Pancreas (tissue), 10 donors: ENCODE data around the gene ASTL. TPM values are rescaled to one million over a fixed set of nuclear protein-coding genes. Genes with fewer than 3 reads are reported as not detected.
A peak's percentile ranks its signal among the peaks of the same experiment; 100 is the strongest.

Experiments used
- ATAC-seq, 4 donors: fragments of 200-7000 bp; cut with Tn5 transposase; one replicate each; pipeline versions ENCODE4 v1.8.0 to v1.9.1; 2020; ENCODE audit warnings: mild to moderate bottlenecking in 4 of 4, moderate library complexity in 4 of 4
- DNase-seq, 6 donors: peaks; one replicate each; pipeline ENCODE4 v3.0.0-alpha.2; 2020
- FAIRE-seq: peaks from 2 replicates; lab custom pipeline; 2012; peaks lifted over from hg19 to GRCh38; lab: Jason Lieb, UNC
- H3K27ac ChIP-seq, 4 donors: fragments of 200-600 bp; sonication (generic); 1 replicate in 3 of 4; 2 replicates in 1 of 4; pipeline versions ENCODE4 v1.5.0 to v1.8.0; 2020
- H3K27me3 ChIP-seq, 4 donors: fragments of 200-600 bp; one replicate each; pipeline ENCODE4 v1.8.0; 2021
- H3K36me3 ChIP-seq, 3 donors: fragments of 200-600 bp; sonication (generic) in 1 of 3; one replicate each; pipeline versions ENCODE4 v1.5.0 to v1.8.0; 2020 to 2021
- H3K4me1 ChIP-seq, 3 donors: fragments of 200-600 bp; one replicate each; pipeline ENCODE4 v1.8.0; 2021
- H3K4me3 ChIP-seq, 4 donors: fragments of 200-600 bp; sonication (generic) in 2 of 4; one replicate each; pipeline versions ENCODE4 v1.5.0 to v1.8.0; 2020 to 2021
- H3K9me3 ChIP-seq, 4 donors: fragments of 200-600 bp; one replicate each; pipeline ENCODE4 v1.8.0; 2021
- CTCF ChIP-seq, 4 donors: fragments of 200-600 bp; sonication (generic) in 3 of 4; IDR thresholded peaks; one replicate each; pipeline versions ENCODE4 v1.5.0 to v1.8.0; 2021; ENCODE audit warnings: antibody characterized with exemption in 4 of 4
- WGBS, 2 donors: extraction: QIAGEN DNeasy Blood & Tissue Kit; methylation state at CpG; one replicate each; pipeline ENCODE4 v1.1.7; 2013; 5-methylcytosine and 5-hydroxymethylcytosine counted together
- intact Hi-C, 3 donors: fragments of 100-400 bp; cut with DNase I; formaldehyde crosslinking; loops; one replicate each; pipeline versions ENCODE4 v1.11.1 to v1.14.2; 2022
- polyA plus RNA-seq, 2 donors: library from polyadenylated mRNA; stranded (reverse); fragments of 200-250 nt; gene quantifications; one replicate each; pipeline ENCODE4 v1.2.3, GENCODE V29; 2013
- total RNA-seq, 6 donors: library from RNA; stranded (reverse); fragmentation: NEBNext Ultra II Directional in 4 of 6; extraction: Animal tissue kit (Norgen Biotek cat#: 25700) in 4 of 6; gene quantifications; one replicate each; pipeline versions ENCODE4 v1.2.1 to v1.2.4, GENCODE V29; 2021 to 2023
- donor health status: healthy with polysubstance abuse.
- donor health status: DM: no; HTN: no; CAD: no; lungs with moderate emphysema.
- donor health status: DM: no; HTN: no; CAD: no.
- donor health status: control.
- donor health status: control.
- donor health status: Bipolar disorder and iron deficiency.
- donor health status: DM: yes; HTN: yes; CAD: no.
- donor health status: DM: no; HTN: no; CAD: no.
- donor health status: DM: no; HTN: no; CAD: no.
- donor health status: DM: yes; HTN: yes; CAD: no.

Gene ASTL
- total and polyA plus RNA-seq, 8 donors = 0.14 TPM; not detected in 7

- H3K4me1 ChIP-seq = no peaks in the 10 kb centered on the region
- no peak overlapping the region for H3K27ac ChIP-seq
- ATAC-seq = no peak
- WGBS, 2 donors = 84 to 88% methylated on average over 14 of the region's 14 CpGs
- H3K36me3 ChIP-seq = no peaks in the 10 kb centered on the region
- H3K9me3 ChIP-seq = no peaks in the 10 kb centered on the region
- intact Hi-C loops = loop anchor here in 1 of 3 donors (10.0 kb wide), 1 partner anchor 110 kb away; no protein-coding TSS in a partner anchor
- no peak for TF ChIP-seq CTCF (IDR thresholded peaks at IDR 0.05)
- DNase-seq = peak in 1 of 6 donors; percentile 12
- no peak overlapping the region for H3K4me3 ChIP-seq
- no peaks in the 10 kb centered on the region for H3K27me3 ChIP-seq
- no peak for FAIRE-seq
Observed at GRCh38 chr2:96124406-96125265, 13.7 kb downstream of the ASTL start.

GRCh38 chr2:96123936-96124335, 14.4 kb downstream of the ASTL start:
- FAIRE-seq = no peak
- 87 to 95% methylated on average over 11 of the region's 11 CpGs for WGBS, 2 donors

GRCh38 chr2:96123290-96123689, 15.0 kb downstream of the ASTL start:
- FAIRE-seq (no peak), DNase-seq (peak in 1 of 6 donors; percentile 8), ATAC-seq (no peak)
- intact Hi-C loops = loop anchor here in 1 of 3 donors (10.0 kb wide), 1 partner anchor 108 kb away; no protein-coding TSS in a partner anchor
- Histone ChIP-seq H3K9me3 (no peaks in the 10 kb centered on the region), H3K27me3 (no peaks in the 10 kb centered on the region), H3K4me1 (no peaks in the 10 kb centered on the region), H3K36me3 (no peaks in the 10 kb centered on the region), H3K27ac (no peak overlapping the region), H3K4me3 (no peak overlapping the region)
- WGBS, 2 donors = 83 to 84% methylated on average over 1 of the region's 1 CpG
- TF ChIP-seq CTCF (IDR thresholded peaks at IDR 0.05) = no peak

More at GRCh38 chr2:96123936-96124335, 14.4 kb downstream of the ASTL start:
- Histone ChIP-seq H3K9me3 (no peaks in the 10 kb centered on the region), H3K4me3 (no peak overlapping the region), H3K36me3 (no peaks in the 10 kb centered on the region), H3K27ac (no peak overlapping the region), H3K4me1 (no peaks in the 10 kb centered on the region), H3K27me3 (no peaks in the 10 kb centered on the region)
- peak in 2 of 6 donors; percentile 10 to 47 for DNase-seq
- ATAC-seq = no peak
- TF ChIP-seq CTCF (IDR thresholded peaks at IDR 0.05) = no peak
- intact Hi-C loops = loop anchor here in 1 of 3 donors (10.0 kb wide), 1 partner anchor 109 kb away; no protein-coding TSS in a partner anchor

GRCh38 chr2:96122391-96122790, 15.9 kb downstream of the ASTL start:
- FAIRE-seq (no peak), ATAC-seq (no peak), DNase-seq (peak in 1 of 6 donors; percentile 12)
- no peak for TF ChIP-seq CTCF (IDR thresholded peaks at IDR 0.05)
- WGBS, 2 donors = 73 to 82% methylated on average over 4 to 5 of the region's 5 CpGs
- Histone ChIP-seq H3K27ac (no peak overlapping the region), H3K36me3 (no peaks in the 10 kb centered on the region), H3K4me3 (no peak overlapping the region), H3K9me3 (no peaks in the 10 kb centered on the region), H3K27me3 (no peaks in the 10 kb centered on the region), H3K4me1 (peaks cover 0 to 1% (median 0%) of the 10 kb centered on the region in 3 donors)
- intact Hi-C loops = loop anchor here in 1 of 3 donors (10.0 kb wide), 1 partner anchor 108 kb away; no protein-coding TSS in a partner anchor
